ENCODE results near the gene PPP1R36.

PPP1R36 gene, protein sequence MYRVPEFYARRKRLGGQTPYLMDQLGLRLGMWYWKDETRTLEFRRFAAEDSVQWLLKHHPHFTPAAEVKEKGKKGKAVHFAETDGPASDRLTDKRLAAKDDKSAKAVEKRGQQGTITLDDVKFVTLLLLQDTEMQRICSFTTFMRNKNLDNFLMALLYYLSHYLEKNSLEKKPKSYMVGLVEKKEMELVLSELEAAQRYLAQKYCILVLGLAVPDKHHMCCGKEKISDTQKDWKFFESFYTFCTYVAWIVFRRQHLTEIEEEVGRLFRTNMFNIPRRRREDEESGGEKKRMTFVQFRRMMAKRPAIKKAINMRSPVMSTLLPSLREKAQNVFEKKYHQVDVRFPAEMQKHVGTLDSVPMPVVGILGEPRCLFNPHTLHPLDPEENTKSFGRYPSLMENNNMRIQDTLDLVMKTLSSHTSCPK

GRCh38 chr14:64549791-64550620 is at the start of gene PPP1R36:
TSS of gene PPP1R36 (plus strand) at chr14:64549961. CDS start at chr14:64549998, 37 bp downstream.
- POLR2A ChIA-PET = interaction anchor here (1.3 kb wide), 1 partner anchor 9 kb away, joined by 3 read pairs; the partner anchor contains the start of gene HSPA2
- DNase-seq (ENCODE audit: extremely low spot score) = peak; percentile 35
- CTCF ChIA-PET = interaction anchor here (0.9 to 1.9 kb wide), 4 partner anchors 8 to 87 kb away, joined by 3 to 8 read pairs (median 4); partner anchors contain the start of gene HSPA2
- TF ChIP-seq CTCF (IDR thresholded peaks at IDR 0.05; ENCODE audit: control extremely low read depth, extremely low read depth, low read depth, missing control alignments) = no peak

DNA sequence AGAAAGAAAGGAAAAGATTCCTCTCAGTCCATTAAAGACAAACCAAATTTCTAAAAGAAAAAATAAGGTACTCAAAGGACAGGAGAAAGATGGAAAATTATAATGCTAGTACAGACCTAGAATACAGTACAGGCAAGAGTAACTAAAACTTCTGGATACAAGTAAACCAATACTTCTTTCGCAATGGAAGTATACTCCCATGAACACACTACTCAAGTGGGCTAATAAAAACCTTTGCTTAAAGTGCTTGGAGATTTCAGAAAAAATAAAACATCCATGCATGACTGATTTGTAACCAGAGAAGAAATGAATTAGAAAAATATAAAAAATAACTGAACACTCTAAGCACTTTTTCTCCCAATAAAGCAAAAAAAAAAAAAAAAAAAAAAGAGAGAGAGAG is 49.7 kb upstream of the PPP1R36 start:
- no peak for TF ChIP-seq CTCF (IDR thresholded peaks at IDR 0.05; ENCODE audit: control extremely low read depth, extremely low read depth, low read depth, missing control alignments)
- CTCF ChIA-PET = interaction anchor here (0.7 to 3.5 kb wide), 2 partner anchors 11 to 15 kb away, joined by 3 to 24 read pairs; no protein-coding TSS in a partner anchor
- POLR2A ChIA-PET = no interaction called here
- DNase-seq (ENCODE audit: extremely low spot score) = no peak

- no peak for DNase-seq (ENCODE audit: extremely low spot score)
- ChIA-PET POLR2A (interaction anchor here (0.6 kb wide), 1 partner anchor 14 kb away, joined by 3 read pairs; no protein-coding TSS in a partner anchor), CTCF (interaction anchor here (1.0 to 3.5 kb wide), 9 partner anchors 8 to 157 kb away, joined by 3 to 24 read pairs (median 5); partner anchors contain the start of genes HSPA2 and MTHFD1)
- no peak for TF ChIP-seq CTCF (IDR thresholded peaks at IDR 0.05; ENCODE audit: control extremely low read depth, extremely low read depth, low read depth, missing control alignments)
Measured at GRCh38 chr14:64501411-64502171, 48.2 kb upstream of the PPP1R36 start.

GRCh38 chr14:64502456-64502855 is 47.3 kb upstream of the PPP1R36 start:
- ChIA-PET POLR2A (no interaction called here), CTCF (interaction anchor here (0.7 to 3.5 kb wide), 9 partner anchors 8 to 158 kb away, joined by 3 to 24 read pairs (median 6); no protein-coding TSS in a partner anchor)
- peak; percentile 24 for TF ChIP-seq CTCF (IDR thresholded peaks at IDR 0.05; ENCODE audit: control extremely low read depth, extremely low read depth, low read depth, missing control alignments)
- no peak for DNase-seq (ENCODE audit: extremely low spot score)

DNA sequence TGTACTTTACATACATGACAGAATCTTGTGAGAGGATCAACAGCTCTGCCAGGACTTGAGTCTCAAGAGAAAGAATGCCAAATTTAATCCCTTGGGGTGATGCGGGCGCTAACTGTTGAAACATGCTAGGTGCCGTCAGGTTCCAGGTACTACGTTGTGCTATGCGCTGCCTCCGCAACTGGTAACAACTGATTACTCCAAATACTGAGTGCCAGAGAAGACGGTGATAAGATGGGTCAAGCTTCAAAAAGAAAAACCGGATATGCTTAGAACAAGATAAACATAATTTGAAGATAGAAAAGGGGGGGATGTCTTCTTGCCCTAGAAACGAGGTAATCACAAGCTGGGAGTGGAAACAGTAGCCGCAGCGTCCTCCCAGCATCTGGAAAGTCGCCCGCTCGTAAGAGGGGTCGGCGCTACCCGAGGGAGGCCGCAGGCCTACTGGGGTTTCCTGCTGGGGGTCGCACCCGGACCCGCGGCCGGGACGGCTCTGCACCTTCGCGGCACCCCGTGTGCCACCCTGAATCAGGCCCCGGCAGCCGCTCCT is 46.8 kb upstream of the PPP1R36 start:
- no peak for TF ChIP-seq CTCF (IDR thresholded peaks at IDR 0.05; ENCODE audit: control extremely low read depth, extremely low read depth, low read depth, missing control alignments)
- CTCF ChIA-PET = interaction anchor here (0.7 to 3.5 kb wide), 7 partner anchors 8 to 159 kb away, joined by 3 to 24 read pairs (median 6); no protein-coding TSS in a partner anchor

More for the DNA sequence above, 46.8 kb upstream of the PPP1R36 start:
- DNase-seq (ENCODE audit: extremely low spot score) = no peak
- POLR2A ChIA-PET = no interaction called here

Measured in GM10248 (cell line).